Vagina (tissue), 2 donors: ENCODE results near the gene AGR3.

Experiments
- CTCF ChIP-seq, 3 experiments: fragments of 450-650 bp in 2 of 3; fragments of 200-600 bp in 1 of 3; sonication (generic) in 1 of 3; IDR thresholded peaks; one replicate each; pipeline ENCODE4 v1.5.1; 2017 to 2019; ENCODE audit warnings: antibody characterized with exemption in 3 of 3, mild to moderate bottlenecking in 2 of 3, moderate library complexity in 2 of 3
- POLR2AphosphoS5 ChIP-seq, 2 donors: sonication (generic); formaldehyde crosslinking; IDR thresholded peaks; one replicate each; pipeline ENCODE4 v1.9.0; 2017; ENCODE audit warnings: antibody characterized with exemption in 2 of 2, mild to moderate bottlenecking in 2 of 2, low read depth in 1 of 2; ENCODE audit not compliant: insufficient read depth in 1 of 2

- TF ChIP-seq CTCF (IDR thresholded peaks at IDR 0.05) (no peak), POLR2AphosphoS5 (IDR thresholded peaks at IDR 0.05; ENCODE audit: insufficient read depth in 1 of 2, low read depth in 1 of 2) (no peak)
Measured at GRCh38 chr7:16921644-16922257, 40.0 kb upstream of the AGR3 start.
